ENCODE data around the gene BIN2.
A peak's percentile ranks its signal among the peaks of the same experiment; 100 is the strongest.
"Not testable (repeated sequence)": the region's sequence is repeated elsewhere in the genome, so short reads cannot be mapped to it uniquely, and the experiment has no call there.

Gene BIN2

GRCh38 chr12:51270067-51270950 lies 53.7 kb downstream of the BIN2 start, which contains the start of gene SMAGP:
SMAGP (minus strand) TSS chr12:51270415; CDS start chr12:51269278, 1,137 bp downstream.
- TF ChIP-seq, protein P1, sequence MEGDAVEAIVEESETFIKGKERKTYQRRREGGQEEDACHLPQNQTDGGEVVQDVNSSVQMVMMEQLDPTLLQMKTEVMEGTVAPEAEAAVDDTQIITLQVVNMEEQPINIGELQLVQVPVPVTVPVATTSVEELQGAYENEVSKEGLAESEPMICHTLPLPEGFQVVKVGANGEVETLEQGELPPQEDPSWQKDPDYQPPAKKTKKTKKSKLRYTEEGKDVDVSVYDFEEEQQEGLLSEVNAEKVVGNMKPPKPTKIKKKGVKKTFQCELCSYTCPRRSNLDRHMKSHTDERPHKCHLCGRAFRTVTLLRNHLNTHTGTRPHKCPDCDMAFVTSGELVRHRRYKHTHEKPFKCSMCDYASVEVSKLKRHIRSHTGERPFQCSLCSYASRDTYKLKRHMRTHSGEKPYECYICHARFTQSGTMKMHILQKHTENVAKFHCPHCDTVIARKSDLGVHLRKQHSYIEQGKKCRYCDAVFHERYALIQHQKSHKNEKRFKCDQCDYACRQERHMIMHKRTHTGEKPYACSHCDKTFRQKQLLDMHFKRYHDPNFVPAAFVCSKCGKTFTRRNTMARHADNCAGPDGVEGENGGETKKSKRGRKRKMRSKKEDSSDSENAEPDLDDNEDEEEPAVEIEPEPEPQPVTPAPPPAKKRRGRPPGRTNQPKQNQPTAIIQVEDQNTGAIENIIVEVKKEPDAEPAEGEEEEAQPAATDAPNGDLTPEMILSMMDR (IDR thresholded peaks at IDR 0.05; ENCODE audit: low read length, missing control alignments): no peak
- DNase-seq (ENCODE audit: low read depth): peak; percentile 24
- peak within 1 kb of the TSS; percentile 73 for H3K4me3 ChIP-seq (replicated peaks; ENCODE audit: low read depth, low read length)

DNA sequence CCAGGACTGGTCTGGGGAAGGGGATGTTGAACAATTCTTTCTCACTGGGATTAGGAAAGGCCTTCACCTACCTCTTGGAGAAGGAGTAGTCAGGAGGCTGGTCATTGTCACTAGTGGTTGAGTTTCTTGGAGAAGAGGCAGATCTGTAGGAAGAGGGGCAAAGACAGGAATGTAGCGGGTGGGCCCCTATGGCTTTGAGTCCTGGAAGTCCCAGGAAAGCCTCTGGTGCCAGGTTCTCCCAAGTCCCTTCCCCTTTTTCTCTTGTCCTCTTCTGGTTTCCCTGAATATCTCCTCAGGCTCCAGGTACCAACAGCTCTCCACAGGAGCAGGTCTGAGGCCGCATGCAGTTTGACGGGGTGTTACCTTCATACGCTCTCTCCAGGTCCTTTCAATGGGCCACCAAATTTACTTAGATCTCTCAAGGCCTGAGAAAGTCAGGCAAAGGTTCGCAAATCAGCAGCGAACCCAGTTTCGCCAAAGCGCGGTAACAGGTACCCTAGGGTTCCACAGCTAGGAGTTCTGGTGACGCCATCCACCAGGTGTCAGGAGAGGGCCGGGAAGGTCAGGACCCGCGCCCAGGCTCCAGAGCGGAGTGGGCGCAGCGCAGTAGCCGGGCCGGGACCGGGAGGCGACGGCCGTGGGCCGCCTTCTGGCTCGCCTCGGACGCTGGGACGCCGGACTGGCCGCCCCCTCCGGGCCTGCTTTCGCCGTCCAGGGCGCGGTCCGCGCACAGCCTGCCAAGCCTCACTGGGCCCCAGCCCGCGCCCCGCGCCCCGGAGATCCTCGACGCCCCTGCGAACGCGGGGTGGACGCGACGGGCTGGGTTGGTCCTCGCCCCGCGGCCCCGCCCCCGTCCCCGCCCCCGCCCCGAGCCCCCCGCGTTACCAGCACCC lies 54.6 kb downstream of the BIN2 start:
- TF ChIP-seq, protein P1 (IDR thresholded peaks at IDR 0.05; ENCODE audit: low read length, missing control alignments): peak; percentile 20
- H3K4me3 ChIP-seq (replicated peaks; ENCODE audit: low read depth, low read length): peak overlapping the region; percentile 73
- DNase-seq (ENCODE audit: low read depth): peak; percentile 39

DNA sequence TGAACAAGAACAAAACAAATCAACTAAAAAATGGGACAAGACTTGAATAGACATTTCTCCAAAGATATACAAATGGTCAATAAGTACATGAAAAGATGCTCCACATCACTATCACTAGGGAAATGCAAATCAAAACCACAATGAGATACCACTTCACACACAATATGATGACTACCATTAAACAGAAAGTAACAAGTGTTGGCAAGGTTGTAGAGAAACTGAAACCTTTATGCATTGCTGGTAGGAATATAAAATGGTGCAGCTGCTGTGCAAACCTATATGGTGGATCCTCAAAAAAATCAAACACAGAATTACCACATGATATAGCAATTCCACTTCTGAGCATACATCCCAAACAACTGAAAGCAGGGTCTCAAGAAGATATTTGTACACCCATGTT lies 59.0 kb downstream of the BIN2 start:
- TF ChIP-seq, protein P1 (IDR thresholded peaks at IDR 0.05; ENCODE audit: low read length, missing control alignments): no peak
- H3K4me3 ChIP-seq (replicated peaks; ENCODE audit: low read depth, low read length): no peak overlapping the region
- DNase-seq (ENCODE audit: low read depth): no peak

GRCh38 chr12:51264297-51264696 lies 59.7 kb downstream of the BIN2 start:
- H3K4me3 ChIP-seq (replicated peaks; ENCODE audit: low read depth, low read length): no peak overlapping the region
- TF ChIP-seq, protein P1 (IDR thresholded peaks at IDR 0.05; ENCODE audit: low read length, missing control alignments): no peak
- no peak for DNase-seq (ENCODE audit: low read depth)

DNA sequence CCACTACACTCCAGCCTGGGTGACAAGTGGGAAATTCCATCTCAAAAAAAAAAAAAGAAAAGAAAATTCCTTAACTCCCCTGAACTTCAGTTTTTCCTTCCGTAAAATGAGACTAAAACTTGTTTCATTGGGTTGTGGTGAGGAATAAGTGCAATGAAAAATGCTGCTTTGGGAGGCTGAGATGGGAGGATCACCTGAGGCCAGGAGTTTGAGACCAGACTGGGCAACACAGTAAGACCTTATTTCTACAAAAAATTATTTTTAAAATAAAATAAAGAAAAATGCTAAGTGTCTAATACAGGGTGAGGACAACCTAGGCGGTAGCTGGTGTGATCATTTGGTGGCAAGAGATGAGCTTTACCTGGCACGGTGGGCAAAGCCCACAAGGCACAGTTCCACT lies 60.6 kb downstream of the BIN2 start:
- TF ChIP-seq, protein P1 (IDR thresholded peaks at IDR 0.05; ENCODE audit: low read length, missing control alignments): no peak
- H3K4me3 ChIP-seq (replicated peaks; ENCODE audit: low read depth, low read length): no peak overlapping the region
- no peak for DNase-seq (ENCODE audit: low read depth)

DNA sequence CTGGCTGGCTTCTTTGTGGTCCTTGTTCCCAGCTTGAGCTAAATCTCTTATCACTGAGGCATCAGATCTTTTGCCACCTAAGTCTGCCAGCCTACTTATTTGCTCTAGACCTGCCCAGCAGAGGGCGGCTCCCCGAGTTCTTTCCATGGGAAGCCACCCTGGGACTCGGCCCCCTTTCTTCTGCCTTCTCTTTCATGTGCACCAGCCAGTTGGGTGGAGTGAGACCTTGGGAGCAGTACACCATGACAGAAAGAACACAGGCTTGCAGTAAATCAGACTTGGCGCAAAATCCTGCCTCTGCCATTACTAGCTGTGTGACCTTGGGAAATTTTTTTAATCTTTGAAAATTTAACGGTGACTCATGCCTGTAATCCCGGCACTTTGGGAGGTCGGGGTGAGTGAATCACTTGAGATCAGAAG lies 61.2 kb downstream of the BIN2 start:
- TF ChIP-seq, protein P1 (IDR thresholded peaks at IDR 0.05; ENCODE audit: low read length, missing control alignments): peak; percentile 44
- DNase-seq (ENCODE audit: low read depth): peak; percentile 58
- no peak overlapping the region for H3K4me3 ChIP-seq (replicated peaks; ENCODE audit: low read depth, low read length)

GRCh38 chr12:51259600-51259999 lies 64.4 kb downstream of the BIN2 start:
- not testable (repeated sequence) for H3K4me3 ChIP-seq (replicated peaks; ENCODE audit: low read depth, low read length); DNase-seq (ENCODE audit: low read depth)

Data from fibroblast of pulmonary artery (primary cell).